Measurements from ENCODE around the gene SMCHD1.
"Not testable (repeated sequence)": the region's sequence is repeated elsewhere in the genome, so short reads cannot be mapped to it uniquely, and the experiment has no call there.

Gene SMCHD1

DNA sequence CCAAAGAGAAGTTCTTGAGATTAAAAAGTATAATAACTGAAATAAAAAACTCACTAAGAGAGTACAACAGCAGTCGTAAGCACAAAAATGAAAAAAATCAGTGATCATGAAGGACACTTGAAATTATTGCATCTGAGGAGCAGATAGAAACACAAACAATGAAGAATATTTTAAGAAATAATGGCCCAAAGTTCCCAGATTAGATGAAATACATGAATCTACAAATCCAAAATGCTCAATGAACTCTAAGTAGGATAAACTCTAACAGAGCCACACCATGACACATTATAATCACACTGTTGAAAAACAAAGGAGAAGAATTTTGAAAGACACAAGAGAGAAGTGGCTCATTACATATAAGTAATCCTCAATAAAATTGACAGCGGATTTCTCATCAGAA is 159.4 kb downstream of the SMCHD1 start:
- no peak for DNase-seq

DNA sequence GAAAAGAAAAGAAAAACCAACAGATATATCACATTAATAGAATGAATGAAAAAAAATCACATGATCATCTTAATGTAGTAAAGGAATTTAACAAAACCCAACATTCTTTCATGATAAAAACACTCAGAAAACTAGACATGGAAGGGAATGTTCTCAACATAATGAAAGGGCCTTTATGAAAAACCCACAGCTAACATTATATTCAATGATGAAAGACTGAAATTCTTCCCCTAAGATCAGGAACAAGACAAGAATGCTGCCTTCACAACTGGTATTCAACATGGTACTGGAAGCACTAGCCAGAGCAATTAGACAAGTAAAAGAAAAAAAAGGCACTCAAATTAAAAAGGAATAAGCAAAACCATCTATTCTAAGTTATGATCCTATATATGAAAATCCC is 162.8 kb downstream of the SMCHD1 start:
- no peak for DNase-seq

DNA sequence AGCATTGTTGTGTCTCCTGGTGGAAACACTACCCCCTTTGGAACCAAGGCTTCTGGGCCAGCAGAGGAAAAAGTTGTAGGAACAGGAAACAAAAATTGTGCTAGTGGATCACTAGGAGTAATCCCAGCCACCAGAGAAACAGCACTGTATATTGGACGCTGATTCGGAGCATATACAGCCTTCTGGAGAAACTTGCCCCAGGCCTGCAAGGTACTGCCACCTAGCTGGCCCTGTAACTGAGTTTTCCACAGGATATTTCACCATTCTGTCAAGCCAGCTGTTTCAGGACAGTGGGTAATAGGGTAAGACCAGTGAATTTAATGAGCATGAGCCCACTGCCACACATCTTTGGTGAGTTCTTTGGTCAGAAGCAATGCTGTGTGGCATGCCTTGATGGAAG is 166.2 kb downstream of the SMCHD1 start:
- no peak for DNase-seq

DNA sequence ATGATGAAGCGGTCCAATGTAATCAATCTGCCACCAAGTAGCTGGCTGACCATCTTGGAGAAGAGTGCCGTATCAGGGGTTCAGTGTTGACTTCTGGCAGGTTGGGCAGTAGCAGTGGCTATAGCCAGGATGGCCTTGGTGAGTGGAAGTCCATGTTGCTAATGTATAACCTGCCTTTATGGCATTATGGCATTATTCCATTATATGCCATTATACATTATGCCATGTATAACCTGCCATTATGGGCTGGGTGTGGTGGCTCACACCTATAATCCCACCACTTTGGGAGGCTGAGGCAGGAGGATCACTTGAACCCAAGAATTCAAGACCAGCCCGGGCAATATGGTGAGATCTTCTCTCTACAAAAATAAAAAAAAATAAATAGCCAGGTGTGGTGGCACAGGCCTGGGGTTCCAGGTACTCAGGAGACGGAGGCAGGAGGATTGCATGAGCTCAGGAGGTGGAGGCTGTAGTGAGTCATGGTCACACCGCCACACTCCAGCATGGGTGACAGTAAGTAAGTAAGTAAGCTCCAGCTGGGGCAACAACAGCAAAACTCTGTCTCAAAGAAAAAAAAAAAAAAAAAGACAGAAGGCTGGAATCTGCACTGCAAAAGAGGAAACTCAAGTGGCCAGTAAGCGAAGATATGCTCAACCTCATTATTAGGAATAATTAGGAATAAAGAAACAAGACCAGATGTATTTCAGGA is 166.8 kb downstream of the SMCHD1 start:
- no peak for DNase-seq

DNA sequence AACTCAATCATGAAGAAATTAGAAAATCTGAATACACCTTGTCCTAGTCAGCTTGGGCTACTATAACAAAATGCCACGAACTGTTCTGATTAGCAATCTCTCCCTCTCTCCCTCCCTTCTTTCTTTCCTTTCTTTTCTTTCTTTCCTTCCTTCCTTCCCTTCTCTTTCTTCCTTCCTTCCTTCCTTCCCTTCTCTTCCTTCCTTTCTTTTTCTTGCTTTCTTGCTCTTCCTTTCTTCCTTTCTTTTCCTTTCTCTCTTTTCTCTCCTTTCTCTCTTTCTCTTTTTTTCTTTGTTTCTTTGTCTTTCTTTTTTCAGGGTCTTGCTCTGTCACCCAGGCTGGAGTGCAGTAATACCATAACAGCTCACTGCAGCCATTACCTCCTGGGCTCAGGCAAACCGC is 167.7 kb downstream of the SMCHD1 start:
- DNase-seq = no peak

DNA sequence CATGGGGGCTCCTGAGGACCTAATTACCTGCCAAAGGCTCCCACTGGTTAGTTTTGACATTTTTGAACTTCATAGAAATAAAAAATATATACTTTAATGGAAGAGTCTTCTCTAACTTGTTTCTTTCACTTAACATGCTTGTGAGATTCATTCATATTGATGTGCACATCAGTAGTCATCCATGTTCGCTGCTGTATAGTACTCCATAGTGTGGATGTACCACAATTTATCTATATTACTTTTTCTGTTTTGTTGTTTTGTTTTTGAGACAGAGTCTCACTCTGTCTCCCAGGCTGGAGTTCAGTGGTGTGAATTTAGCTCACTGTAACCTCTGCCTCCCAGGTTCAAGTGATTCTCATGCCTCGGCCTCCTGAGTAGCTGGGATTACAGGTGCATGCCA is 168.4 kb downstream of the SMCHD1 start:
- no peak for DNase-seq

DNA sequence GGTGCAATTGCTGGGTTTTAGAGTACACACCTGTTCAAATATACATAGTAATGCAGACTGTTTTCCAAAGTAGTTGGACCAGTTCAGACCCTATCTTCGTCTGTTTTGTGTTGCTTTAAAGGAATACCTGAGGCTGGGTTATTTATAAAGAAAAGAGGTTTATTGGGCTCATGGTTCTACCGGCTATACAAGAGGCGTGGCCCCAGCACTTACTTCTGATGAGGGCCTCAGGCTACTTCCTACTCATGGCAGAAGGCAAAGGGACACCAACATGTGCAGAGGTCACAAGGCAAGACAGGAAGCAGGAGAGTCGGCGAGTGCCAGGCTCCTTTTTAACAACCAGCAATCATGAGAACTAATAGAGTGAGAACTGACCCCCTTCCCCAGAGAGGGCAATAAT is 169.3 kb downstream of the SMCHD1 start:
- no peak for DNase-seq

DNA sequence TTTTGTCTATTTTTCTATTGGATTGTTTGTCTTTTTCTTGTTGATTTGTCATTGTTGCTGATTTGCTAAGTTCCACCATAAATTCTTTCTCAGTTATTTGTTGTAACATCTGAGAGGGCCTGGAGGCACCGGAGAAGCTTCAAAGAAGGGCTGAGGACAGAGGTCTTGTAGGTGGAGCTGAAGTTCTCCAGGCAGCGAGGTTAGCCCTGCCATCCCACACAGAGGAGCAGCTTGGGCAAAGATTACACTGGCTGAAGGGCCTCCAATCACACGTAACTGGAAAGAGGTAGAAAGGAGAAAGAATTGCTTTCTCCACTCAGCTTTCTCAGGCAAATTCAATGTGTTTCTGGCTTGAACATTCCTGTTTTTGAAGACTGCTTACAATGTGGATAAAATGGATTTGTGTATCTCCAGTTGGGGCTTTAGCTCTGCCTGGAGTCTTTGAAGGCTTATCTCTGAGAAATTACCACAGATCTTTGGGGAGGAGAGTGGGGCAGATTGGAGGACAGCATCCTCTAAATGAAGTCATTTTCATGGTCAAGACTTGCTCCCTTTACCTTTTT is 170.2 kb downstream of the SMCHD1 start:
- no peak for DNase-seq

DNA sequence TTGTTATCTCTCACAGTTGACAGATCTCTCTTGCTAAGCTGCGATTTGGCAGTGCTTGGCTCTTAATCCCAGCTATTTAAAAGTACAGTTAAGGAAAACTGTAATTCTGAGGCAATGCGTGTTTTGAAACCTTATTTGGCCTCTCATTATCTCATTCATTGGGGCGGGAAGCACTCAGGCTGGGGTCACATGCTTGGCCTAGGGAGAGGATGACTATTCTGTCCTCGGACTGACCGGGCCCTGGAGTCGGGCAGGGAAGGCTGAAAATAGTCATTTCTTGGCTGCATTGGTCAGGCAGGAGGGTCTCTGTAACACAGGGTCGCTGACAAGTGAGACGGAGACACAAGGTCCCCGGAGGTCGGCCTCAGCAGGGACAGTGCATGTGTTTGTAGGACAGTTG is 171.1 kb downstream of the SMCHD1 start:
- DNase-seq = no peak

DNA sequence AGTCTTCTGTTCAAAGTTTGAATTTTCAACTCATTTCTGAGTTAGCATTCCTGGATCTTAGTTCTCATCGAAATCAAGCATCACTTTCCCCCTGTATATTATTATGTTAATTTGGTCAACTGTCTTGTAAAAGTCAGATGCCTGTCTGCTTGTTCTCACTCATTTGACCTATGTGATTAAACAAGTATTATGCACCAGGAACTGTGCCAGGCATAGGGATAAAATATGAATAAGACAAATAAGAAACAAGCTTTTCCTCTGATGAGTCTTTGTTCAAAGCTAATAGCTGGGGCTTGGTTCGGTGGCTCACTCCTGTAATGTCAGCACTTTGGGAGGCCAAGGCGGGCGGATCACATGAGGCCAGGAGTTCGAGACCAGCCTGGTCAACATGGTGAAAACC is 171.5 kb downstream of the SMCHD1 start:
- no peak for DNase-seq

DNA sequence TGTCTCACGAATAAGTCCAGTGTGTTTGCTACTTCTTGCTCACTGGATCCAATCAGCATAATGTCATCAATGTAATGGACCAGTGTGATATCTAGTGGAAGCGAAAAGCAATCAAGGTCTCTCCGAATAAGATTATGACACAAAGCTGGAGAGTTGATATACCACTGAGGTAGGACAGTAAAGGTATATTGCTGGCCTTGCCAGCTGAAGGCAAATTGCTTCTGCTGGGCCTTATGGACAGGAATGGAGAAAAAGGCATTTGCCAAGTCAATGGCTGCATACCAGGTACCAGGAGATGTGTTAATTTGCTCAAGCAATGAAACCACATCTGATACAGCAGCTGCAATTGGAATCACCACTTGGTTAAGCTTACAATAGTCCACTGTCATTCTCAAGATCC is 180.6 kb downstream of the SMCHD1 start:
- DNase-seq = not testable (repeated sequence)

DNA sequence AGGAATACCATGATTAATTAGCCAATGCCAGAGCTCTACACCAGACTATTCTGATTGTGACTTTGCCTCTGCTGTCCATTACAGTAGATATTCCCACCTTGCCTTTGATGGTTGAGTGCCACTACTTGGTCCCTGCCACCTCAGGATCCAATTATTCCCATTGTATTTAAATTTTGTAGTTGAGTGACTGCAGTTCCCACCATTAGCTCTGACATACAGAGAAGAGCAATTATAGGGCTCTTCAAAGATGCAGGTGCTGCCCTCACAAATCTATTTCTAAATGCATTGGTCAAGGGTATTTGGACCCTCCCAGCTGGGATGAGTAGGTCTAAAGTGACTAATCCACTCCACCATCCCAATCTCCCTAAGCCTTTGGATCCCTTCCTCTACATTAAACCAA is 181.8 kb downstream of the SMCHD1 start:
- not testable (repeated sequence) for DNase-seq

DNA sequence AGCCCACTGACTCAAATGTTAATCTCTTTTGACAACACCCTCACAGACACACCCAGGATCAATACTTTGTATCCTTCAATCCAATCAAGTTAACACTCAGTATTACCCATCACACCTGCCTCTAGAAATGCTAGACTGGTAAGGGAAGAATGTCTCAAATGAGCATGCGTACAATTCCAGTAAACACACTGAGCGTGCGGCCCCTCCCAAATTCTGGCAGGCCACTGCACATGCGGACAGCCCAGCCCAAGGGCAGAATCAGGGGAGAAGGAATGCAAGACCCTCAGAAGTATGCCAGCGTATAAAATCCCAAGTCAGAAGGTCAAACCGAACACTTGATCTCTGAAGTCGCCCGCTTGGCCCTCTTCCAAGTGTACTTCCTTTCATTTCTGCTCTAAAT is 183.7 kb downstream of the SMCHD1 start:
- DNase-seq = no peak

DNA sequence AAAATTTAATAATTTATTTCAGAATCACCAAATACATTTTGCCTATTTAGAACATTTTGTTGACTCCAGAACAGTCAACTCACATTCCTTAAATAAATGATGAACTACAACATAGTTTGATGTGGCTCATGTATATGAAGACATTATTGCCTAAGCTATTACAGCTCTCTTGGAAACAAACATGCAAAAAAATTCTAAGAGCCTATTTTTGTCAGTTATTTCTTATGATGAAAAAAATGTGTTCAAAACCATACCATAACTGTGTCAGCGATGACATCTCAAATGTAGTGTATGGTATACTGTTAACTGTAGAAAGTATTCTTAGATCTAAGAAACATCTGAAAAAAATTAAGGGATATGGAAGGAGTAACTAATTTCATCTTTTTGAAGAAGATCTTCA is 185.0 kb downstream of the SMCHD1 start:
- DNase-seq = no peak

DNA sequence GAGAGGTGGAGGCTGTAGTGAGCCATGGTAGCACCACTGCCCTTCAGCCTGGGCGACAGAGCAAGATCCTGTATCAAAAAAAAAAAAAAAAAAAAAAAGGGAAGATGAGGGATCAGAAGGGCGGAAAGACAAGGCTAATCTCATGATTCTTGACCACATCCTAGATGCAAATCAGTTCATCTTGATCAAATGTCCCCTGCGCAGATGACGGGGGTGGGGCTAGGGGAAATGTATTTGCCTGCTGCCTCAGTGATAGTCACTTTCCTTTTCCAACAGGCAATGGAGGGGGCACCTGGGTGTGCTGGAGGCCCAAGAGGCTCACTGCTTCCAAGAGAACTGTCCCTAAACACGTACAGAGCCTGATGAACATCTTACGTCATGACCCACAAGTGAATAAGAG is 187.6 kb downstream of the SMCHD1 start:
- no peak for DNase-seq

DNA sequence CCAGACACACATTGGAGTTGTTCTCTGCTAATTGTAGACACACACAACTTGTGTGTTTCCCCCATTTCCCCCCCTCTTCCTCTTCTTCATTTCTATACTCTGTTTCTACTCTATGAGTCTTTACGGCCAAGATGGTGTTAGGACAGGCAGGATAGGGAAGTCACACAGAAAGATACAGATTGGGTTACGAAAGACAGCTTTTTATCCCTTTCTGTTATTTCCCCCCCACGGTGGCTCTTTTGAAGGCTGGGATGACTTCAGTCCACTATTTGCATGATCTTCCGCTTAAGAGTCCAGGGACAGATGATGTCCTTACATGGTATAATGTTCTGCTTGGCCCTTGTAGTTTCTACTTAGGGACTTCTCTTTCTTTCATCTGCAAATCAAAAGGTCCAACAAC is 189.6 kb downstream of the SMCHD1 start:
- DNase-seq = no peak

DNA sequence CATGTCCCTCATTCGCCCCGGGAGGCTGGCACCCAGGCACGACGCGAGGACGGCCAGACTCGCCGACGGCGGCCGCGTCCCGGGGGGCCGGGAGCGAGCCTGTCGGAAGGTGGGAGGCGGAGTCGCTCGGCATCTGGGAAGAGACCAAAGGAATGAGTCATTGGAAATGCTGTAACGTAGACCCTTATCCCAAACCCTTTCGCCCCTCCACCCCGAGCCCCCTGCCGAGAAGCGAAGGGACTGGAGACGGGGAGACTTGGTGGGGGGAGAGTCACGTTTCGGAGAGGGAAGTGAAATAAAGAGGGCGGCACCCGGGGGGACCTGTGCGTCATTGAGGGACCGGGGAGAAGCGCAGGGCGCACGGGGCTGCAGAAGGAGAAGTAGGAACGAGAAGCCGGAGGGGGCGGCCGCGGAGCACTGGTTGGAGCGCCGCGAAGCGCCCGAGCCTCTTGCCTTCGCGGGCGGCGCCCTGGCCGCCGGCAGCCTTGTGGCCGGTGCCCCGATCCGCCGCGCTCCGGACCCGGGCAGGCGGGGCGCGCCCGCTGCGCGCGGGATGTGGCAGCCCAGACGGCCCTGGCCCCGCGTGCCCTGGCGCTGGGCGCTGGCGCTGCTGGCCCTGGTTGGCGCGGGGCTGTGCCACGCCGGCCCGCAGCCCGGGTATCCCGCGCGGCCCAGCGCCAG is 191.2 kb downstream of the SMCHD1 start, which contains the start of gene EMILIN2:
Gene EMILIN2 (plus strand): TSS at position 371 of the 681 bp plus-strand sequence. CDS start 183 bp downstream, at position 554.
- no peak for DNase-seq

DNA sequence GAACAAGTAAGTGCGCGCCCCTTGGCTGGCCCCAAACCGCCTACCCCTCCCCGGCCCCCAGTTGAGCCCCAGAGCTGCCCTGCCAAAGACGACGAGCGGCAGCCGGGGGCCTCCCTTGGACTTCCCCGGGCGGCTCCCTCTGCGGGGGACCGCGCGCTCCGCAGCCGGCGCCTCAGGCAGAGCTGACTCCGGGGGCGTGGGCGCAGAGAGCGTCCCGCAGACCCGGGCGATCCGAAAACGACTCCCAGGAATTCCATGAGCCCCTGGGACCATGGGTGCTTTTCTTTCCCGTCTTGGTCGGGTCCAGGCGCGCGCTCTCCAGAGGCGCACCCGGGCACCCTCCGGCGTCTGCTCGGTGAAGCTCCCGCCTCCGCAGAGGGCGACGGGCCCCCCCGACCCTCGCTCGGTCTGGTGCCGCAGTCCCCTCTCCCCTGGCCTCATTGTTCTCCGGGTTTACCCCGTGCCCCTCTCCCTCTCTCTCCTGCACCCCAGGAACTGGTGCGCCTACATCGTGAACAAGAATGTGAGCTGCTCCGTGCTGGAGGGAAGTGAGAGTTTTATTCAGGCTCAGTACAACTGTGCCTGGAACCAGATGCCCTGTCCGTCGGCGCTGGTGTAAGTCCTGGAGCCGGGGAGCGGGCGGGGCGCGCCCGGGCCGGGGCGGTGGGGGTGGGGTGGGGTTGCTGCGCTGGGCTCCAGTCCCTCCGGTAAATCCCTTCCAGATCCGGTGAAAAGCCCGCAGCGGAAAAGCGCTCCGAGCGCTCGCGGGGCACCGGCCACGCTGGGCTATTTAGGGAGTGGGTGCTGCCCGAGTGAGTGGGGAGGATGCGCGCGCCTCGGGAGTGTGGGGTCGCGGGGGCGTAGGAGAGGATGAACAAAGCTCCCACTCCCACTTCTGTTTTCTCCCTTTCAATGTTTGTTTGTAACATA is 192.1 kb downstream of the SMCHD1 start:
- DNase-seq = no peak

DNA sequence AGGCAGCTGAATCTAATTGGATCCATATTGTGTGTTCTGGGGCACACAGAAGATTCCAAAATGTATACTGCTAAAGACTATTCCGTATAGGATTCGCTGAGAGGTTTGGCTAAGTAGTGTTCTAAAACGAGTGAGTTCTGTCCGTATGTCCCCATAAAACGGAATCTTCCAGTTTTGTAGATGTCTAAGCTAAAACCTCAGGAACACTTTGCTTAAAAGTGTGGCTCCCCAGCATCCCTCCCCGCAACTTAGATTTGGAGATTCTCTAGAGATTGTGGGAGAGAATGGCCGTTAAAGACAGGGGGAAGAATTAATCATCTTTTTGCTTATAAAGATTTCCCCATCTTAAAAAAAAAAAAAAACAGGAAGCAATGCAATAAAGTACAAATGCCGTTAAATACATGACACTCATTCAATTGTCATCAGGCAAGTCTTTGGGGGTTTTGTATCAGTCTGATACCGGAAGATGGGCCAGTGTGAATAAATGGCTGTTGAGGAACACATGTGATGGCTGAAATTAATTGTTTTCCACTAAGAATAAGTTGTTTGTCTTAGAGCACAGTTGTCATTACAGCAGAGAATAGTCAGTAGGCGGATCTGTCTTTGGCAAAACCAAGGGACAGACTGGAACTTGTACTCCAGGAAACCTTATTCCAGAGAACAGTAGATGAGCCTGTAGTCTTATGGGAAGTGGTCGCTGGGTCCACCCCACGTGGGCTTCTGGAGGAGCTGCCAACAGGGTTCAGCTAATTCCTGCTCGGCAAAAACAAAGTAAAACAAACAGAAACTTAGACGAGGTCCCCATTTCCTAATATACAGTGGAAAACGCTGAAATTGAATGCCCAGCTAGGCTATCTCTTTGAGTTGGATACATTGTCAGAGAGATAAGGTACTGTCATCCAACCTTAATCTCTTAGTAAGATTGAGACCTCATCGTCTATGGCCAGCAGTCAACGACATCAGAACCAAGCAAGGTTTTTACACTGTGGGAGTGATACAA is 193.0 kb downstream of the SMCHD1 start:
- no peak for DNase-seq

DNA sequence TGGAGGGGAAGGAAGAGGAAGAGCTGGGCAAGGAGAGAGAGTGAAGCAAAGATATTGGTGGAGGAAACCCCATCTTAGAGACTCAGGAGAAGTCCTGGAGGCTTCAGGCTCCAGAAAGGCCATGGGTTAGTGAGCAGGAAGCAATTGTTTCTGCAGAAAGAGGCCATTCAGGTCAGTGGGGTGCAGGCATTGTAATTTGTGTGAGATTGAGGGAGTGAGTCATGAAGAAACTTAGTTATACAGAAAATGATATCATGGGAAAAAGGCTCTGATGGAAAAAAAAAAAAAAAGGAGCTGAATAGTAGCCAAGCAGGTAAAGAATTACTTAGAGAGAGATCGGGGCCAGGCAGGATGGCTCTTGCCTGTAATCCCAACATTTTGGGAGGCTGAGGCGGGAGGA is 195.3 kb downstream of the SMCHD1 start:
- DNase-seq = no peak

Measured in anterior cingulate cortex (tissue), 58 donors.